Suprapubic skin (tissue), 4 donors: Measurements from ENCODE around the gene LRRC18.

Experiments used
- POLR2A ChIP-seq, 2 donors: fragments of 450-650 bp; IDR thresholded peaks; one replicate each; pipeline ENCODE4 v1.6.1; 2017; ENCODE audit warnings: antibody characterized with exemption in 2 of 2, mild to moderate bottlenecking in 2 of 2, moderate library complexity in 2 of 2
- POLR2AphosphoS5 ChIP-seq, 3 donors: sonication (generic); formaldehyde crosslinking; IDR thresholded peaks; one replicate each; pipeline ENCODE4 v1.6.1; 2017; ENCODE audit warnings: antibody characterized with exemption in 3 of 3
- TF ChIP-seq, protein P1 (sequence below), 2 donors: fragments of 200-600 bp in 1 of 2; fragments of 450-650 bp in 1 of 2; sonication (generic) in 1 of 2; IDR thresholded peaks; one replicate each; pipeline ENCODE4 v1.5.1; 2016 to 2019; ENCODE audit warnings: antibody characterized with exemption in 2 of 2, mild to moderate bottlenecking in 1 of 2, moderate library complexity in 1 of 2

- TF ChIP-seq, protein P1, sequence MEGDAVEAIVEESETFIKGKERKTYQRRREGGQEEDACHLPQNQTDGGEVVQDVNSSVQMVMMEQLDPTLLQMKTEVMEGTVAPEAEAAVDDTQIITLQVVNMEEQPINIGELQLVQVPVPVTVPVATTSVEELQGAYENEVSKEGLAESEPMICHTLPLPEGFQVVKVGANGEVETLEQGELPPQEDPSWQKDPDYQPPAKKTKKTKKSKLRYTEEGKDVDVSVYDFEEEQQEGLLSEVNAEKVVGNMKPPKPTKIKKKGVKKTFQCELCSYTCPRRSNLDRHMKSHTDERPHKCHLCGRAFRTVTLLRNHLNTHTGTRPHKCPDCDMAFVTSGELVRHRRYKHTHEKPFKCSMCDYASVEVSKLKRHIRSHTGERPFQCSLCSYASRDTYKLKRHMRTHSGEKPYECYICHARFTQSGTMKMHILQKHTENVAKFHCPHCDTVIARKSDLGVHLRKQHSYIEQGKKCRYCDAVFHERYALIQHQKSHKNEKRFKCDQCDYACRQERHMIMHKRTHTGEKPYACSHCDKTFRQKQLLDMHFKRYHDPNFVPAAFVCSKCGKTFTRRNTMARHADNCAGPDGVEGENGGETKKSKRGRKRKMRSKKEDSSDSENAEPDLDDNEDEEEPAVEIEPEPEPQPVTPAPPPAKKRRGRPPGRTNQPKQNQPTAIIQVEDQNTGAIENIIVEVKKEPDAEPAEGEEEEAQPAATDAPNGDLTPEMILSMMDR (IDR thresholded peaks at IDR 0.05): no peak
- TF ChIP-seq POLR2A (IDR thresholded peaks at IDR 0.05) (no peak), POLR2AphosphoS5 (IDR thresholded peaks at IDR 0.05) (no peak)
These were observed 38.7 kb upstream of the LRRC18 start for GRCh38 chr10:48978318-48978717.
